ENCODE measurements around the gene WIPF1.

Gene WIPF1, protein sequence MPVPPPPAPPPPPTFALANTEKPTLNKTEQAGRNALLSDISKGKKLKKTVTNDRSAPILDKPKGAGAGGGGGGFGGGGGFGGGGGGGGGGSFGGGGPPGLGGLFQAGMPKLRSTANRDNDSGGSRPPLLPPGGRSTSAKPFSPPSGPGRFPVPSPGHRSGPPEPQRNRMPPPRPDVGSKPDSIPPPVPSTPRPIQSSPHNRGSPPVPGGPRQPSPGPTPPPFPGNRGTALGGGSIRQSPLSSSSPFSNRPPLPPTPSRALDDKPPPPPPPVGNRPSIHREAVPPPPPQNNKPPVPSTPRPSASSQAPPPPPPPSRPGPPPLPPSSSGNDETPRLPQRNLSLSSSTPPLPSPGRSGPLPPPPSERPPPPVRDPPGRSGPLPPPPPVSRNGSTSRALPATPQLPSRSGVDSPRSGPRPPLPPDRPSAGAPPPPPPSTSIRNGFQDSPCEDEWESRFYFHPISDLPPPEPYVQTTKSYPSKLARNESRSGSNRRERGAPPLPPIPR

GRCh38 chr2:174597345-174598047 lies at the start of gene WIPF1:
WIPF1 (minus strand) TSS chr2:174597804; CDS start chr2:174585573, 12,231 bp downstream.
- no peak for DNase-seq

DNA sequence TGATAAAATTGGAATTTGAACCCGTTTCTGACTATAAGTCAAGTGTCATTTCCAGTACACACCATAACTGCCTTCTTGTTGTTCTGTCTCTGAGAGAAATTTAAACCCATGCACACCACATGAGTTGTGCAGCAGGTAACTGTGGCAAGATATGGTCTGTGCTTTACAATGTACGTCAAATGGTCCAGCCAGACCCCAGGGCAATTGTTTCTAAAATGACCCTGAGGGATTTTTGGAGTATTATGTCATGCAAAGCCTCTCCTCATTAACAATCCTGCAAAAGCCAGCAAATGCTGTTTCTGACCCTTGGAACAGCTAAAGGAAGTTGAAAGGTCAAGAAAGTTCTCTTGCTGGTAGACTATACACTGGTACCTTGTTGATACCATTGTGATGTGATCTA lies 47.7 kb upstream of the WIPF1 start:
- no peak for DNase-seq

DNA sequence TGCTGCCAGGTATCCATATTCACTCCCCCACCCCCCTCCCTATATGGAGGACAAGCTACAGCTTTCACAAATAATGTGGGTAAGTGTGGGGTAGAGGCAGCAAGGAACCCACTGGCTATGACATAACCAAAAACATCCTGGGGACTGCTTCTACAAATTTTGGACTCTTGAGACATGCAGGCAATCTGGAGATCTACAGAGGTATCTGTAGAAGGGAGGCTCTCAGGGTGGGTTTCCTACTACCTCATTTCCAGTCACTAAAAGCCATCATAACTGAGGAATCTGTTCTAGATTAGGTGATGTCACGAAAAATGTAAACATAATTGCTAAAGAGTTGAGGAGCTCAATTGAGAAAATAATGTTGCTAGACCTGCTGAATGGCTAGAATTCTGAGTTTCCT lies 46.8 kb upstream of the WIPF1 start:
- no peak for DNase-seq

- DNase-seq, result no peak
These were observed 45.8 kb upstream of the WIPF1 start for GRCh38 chr2:174643356-174643755.

- no peak for DNase-seq
These were observed 43.6 kb upstream of the WIPF1 start for GRCh38 chr2:174641168-174641567.

- DNase-seq, result no peak
These were observed 39.4 kb upstream of the WIPF1 start for GRCh38 chr2:174636987-174637386.

GRCh38 chr2:174635776-174636404 lies 38.3 kb upstream of the WIPF1 start:
- no peak for DNase-seq

- DNase-seq, result no peak
These were observed 37.5 kb upstream of the WIPF1 start for GRCh38 chr2:174635015-174635593.

- DNase-seq, result no peak
These were observed 36.8 kb upstream of the WIPF1 start for GRCh38 chr2:174634130-174635014.

- DNase-seq, result no peak
These were observed 36.0 kb upstream of the WIPF1 start for GRCh38 chr2:174633623-174633930.

- no peak for DNase-seq
These were observed 35.4 kb upstream of the WIPF1 start for GRCh38 chr2:174632841-174633622.

- DNase-seq, result no peak
These were observed 33.7 kb upstream of the WIPF1 start for GRCh38 chr2:174631009-174631981.

- DNase-seq, result no peak
These were observed 32.5 kb upstream of the WIPF1 start for GRCh38 chr2:174630107-174630506.

DNA sequence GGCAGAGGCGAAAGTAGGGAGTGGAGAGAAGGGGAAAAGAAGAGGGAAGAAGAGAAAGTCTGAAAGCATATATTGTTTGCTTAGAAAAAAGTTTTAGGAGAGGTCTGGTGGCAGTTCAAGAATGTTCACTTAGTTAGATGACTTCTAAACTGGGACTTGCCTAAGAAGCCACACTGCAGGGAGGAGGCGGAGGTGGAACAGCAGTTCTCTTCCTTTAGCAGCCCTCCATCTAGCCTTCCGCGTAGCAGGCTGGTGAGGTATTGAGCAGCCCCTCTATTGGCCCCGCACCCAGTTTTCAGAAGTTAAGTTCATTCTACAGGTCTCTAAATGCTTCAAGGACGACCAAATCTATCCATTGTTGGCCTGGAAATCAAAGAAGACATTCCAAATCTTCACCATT lies 31.9 kb upstream of the WIPF1 start:
- DNase-seq, result no peak

- DNase-seq, result no peak
These were observed 31.0 kb upstream of the WIPF1 start for GRCh38 chr2:174628528-174629169.

GRCh38 chr2:174627216-174627615 lies 29.6 kb upstream of the WIPF1 start:
- DNase-seq, result no peak

GRCh38 chr2:174624895-174625430 lies 27.4 kb upstream of the WIPF1 start:
- no peak for DNase-seq

- no peak for DNase-seq
These were observed 26.1 kb upstream of the WIPF1 start for GRCh38 chr2:174623690-174624089.

DNA sequence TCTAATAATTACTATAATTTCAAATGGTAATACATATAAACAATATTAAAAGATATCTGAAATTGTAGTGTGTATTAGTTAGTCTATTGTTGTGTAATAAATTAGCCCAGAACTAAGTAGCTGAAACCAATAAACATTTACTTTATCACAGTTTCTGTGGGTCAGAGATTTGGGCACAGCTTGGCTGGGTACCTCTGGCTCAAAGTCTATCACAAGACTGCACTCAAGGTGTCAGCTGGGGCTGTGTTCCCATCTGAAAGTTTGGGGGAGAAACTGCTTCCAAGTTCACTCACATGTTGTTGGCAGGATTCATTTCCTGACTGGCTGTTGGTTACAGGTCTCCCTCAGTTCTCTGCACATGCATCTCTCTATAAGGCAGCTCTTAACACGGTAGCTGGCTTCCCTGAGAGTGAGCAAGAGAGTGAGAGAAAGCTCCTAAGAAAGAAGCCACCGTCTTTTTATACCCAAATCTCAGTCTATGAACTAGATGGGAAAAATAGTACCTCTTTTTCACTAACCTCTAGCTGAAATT lies 25.6 kb upstream of the WIPF1 start:
- DNase-seq, result no peak

All from SHP77 treated with DMSO at 0.1 percent for 48 hours (cell line).